ENCODE data around the gene CACNA1H.

The CACNA1H gene

GRCh38 chr16:1123525-1124230, 29.2 kb upstream of the CACNA1H start:
- DNase-seq (ENCODE audit: low read depth), result no peak

- DNase-seq (ENCODE audit: low read depth), result no peak
Observed at GRCh38 chr16:1124291-1124690, 28.6 kb upstream of the CACNA1H start.

GRCh38 chr16:1124795-1125194, 28.1 kb upstream of the CACNA1H start:
- DNase-seq (ENCODE audit: low read depth), result no peak

- no peak for DNase-seq (ENCODE audit: low read depth)
Observed at GRCh38 chr16:1125471-1125870, 27.4 kb upstream of the CACNA1H start.

- DNase-seq (ENCODE audit: low read depth), result no peak
Observed at GRCh38 chr16:1126044-1126443, 26.9 kb upstream of the CACNA1H start.

DNA sequence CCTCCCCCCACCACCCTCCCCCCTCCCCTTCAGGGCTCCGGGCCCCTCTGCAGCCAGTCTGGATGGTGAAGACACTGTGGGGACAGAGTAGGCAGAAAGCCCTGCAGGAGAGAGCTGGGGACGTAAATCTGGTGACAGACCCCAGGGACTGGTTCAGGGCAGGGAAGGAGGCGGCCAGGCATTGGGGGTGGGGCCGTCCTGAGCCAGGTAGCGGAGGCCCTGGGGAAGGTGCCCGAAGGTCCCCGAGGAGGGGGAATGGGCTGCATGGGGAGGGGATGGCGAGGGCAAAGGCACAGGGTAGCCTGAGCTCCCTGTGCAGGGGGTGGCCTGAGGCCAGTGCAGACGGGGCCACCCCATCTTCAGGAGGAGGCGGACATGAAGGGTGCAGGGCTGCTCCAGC, 26.3 kb upstream of the CACNA1H start:
- no peak for DNase-seq (ENCODE audit: low read depth)

GRCh38 chr16:1127101-1127500, 25.8 kb upstream of the CACNA1H start:
- DNase-seq (ENCODE audit: low read depth), result no peak

DNA sequence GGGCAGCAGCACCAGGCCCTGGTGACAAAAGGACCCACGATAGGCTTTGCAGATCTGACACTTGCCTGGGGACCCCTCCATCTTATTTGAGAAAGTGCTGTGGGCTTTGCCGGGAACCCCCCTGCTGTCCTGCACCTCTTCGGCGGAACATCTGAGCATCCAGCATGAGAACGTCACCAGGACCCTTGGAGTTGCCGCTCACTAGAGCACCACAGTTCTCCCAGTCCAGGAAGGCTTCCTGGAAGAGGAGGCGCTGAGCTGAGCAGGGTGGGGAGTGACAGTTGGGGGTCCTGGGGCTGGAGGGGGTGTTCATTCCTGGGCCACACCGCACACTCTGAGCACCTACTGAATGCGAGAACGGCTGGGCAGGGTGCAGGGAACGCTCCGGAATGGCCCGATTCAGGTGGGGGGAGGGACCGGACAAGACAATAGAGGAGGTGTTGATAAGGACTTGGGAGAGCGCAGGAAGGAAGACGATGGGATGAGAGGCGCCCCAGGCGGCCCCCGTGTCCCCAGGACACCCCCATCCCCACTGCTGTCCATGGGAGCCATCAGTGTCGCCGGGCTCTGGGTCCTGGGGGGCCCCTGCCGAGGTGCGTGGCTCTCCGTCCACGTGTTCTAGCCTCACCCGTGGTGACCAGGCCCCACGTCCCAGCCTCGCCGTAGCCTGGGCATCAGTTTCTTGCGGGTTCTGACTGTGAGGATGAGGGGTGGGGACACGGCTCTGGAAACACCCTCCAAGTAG, 24.8 kb upstream of the CACNA1H start:
- DNase-seq (ENCODE audit: low read depth), result no peak

GRCh38 chr16:1129106-1129960, 23.6 kb upstream of the CACNA1H start:
- no peak for DNase-seq (ENCODE audit: low read depth)

DNA sequence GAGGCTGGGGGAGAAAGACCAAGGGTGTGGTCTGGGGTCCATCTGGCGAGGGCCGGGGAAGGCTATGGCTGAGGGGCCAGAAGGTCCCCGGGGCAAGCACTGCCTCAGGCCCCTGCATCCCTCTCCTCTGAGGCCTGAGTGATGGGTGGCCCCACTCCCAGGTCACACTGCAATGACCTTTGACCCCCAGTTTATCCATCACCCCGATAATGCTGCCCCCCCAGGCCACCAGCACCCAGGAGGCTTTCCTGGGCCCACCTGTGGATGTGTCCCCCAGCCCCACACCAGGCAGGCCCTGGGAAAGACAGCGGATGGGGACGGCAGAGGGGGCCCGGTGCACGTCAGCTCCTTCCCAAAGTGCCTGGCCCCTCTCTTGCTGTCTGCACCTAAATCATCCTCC, 22.5 kb upstream of the CACNA1H start:
- no peak for DNase-seq (ENCODE audit: low read depth)

DNA sequence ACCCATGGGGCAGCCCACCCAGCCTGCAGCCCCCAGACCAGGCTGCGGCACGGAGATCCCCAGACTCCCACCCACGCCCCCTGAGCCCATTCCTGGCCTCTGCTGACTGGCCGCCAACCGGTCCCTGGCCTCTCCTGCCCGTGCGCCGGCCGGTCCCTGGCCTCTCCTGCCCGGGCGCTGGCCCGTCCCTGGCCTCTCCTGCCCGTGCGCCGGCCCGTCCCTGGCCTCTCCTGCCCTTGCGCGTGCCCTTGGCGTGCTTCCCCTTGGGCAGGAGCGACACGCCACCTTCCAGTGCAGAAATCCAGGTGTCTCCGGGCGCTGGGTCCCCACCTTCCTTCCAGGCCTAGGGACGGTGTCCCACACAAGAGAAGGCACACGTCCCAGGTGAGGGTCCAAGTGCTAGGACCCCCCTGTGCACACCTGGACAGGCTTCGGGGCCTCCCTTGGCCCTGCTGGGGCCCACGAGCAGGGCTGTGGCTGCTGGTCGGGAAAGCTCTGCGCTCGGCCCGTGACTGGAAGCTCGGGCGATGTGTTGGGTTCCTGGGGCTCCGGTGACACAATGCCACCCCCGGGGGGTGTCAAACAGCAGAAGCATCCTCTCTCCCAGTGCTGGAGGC, 21.4 kb upstream of the CACNA1H start:
- DNase-seq (ENCODE audit: low read depth), result no peak

DNA sequence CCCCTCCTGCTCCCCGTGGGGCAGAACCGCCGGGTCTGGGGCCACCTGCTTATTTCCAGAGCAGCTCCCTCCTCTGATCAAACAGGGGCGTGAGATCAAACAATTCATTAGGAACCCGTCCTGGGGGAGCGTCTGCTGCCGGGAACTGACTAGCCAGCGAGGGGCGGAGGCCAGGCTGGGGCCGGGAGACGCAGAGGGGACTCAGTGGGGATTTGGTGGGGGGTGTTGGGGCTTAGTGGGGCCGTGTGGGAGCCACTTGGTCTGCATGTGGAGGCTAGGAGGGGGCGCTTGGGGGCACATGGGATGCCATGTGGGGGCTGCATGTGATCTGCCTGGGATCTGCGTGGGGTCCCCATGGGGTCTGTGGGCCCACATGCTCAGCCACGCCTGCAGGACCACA, 20.5 kb upstream of the CACNA1H start:
- no peak for DNase-seq (ENCODE audit: low read depth)

GRCh38 chr16:1133271-1133670, 19.6 kb upstream of the CACNA1H start:
- DNase-seq (ENCODE audit: low read depth), result no peak

GRCh38 chr16:1133810-1134520, 18.9 kb upstream of the CACNA1H start:
- no peak for DNase-seq (ENCODE audit: low read depth)

- no peak for DNase-seq (ENCODE audit: low read depth)
Observed at GRCh38 chr16:1134776-1135458, 18.0 kb upstream of the CACNA1H start.

GRCh38 chr16:1135459-1135825, 17.5 kb upstream of the CACNA1H start:
- DNase-seq (ENCODE audit: low read depth), result no peak

DNA sequence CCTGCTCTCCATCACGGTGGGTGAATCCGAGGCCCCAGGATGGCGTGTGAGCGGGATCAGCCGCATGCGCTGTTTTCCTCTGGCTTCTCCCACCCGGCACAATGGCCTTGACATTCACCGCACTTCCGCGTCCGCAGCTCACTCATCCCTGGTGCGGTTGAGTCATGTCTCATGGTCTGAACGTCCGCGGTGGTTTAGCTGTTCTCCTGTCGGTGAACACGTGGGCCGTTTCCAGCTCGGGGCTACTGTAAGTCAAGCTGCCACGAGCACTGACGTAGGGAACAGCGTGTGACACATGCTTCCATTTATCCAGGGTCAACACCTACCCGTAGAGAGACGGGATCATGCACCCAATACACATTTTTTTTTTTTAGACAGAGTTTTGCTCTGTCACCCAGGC, 15.3 kb upstream of the CACNA1H start:
- no peak for DNase-seq (ENCODE audit: low read depth)

GRCh38 chr16:1140582-1141162, 12.2 kb upstream of the CACNA1H start:
- DNase-seq (ENCODE audit: low read depth), result no peak

DNA sequence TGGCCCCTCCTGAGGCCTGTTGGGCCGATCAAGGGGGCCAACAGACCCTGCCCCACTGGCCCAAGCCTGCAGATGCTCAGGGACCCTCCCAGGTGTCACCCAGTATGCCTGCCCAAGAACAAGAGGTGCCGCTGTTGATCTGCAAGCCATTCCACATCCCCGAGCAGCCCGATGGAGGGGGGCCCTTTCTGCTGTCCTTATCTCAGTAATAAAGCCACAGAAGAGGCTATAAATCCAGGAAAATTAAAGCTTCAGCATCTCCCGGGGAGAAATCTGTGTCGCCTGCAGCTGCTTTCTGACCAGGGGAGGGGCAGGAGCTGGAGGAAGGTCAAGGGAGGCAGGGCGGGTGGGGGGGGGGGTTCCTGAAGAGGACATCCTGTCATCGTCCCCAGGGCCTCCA, 11.7 kb upstream of the CACNA1H start:
- DNase-seq (ENCODE audit: low read depth), result no peak

DNA sequence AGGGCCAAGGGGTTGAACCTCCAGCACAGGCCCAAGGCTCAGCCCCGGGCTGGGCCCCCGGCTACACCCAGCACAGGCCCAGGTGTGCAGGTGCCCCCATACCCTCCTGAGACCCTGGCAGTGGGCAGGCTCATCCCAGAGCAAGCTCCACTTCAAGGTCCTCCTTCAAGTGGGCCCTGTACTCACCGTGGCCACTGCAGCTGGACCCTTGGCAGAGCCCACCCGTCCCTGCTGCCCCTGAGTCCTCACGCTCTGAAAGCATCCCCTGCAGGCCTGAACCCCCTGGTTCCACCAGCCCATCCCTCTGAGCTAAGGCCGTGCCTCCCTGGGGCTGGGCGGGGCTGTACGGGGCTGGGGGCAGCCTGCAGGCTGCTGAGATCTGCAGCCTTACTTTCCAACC, 11.2 kb upstream of the CACNA1H start:
- no peak for DNase-seq (ENCODE audit: low read depth)

GRCh38 chr16:1142911-1143310, 10.0 kb upstream of the CACNA1H start:
- no peak for DNase-seq (ENCODE audit: low read depth)

All from activated T-helper 1 cell treated with Interleukin-2 at 50 U/mL for 16 hours (primary cell).